ENCODE results near the gene RECQL5.
A peak's percentile ranks its signal among the peaks of the same experiment; 100 is the strongest.

RECQL5 gene

GRCh38 chr17:75688209-75688825 lies 21.4 kb upstream of the RECQL5 start:
- DNase-seq (ENCODE audit: low spot score) (no peak), FAIRE-seq (no peak)

GRCh38 chr17:75685499-75685898 lies 18.5 kb upstream of the RECQL5 start:
- DNase-seq (ENCODE audit: low spot score): no peak
- no peak for FAIRE-seq

- DNase-seq (ENCODE audit: low spot score) (no peak), FAIRE-seq (no peak)
These were observed 18.0 kb upstream of the RECQL5 start for GRCh38 chr17:75684924-75685323.

DNA sequence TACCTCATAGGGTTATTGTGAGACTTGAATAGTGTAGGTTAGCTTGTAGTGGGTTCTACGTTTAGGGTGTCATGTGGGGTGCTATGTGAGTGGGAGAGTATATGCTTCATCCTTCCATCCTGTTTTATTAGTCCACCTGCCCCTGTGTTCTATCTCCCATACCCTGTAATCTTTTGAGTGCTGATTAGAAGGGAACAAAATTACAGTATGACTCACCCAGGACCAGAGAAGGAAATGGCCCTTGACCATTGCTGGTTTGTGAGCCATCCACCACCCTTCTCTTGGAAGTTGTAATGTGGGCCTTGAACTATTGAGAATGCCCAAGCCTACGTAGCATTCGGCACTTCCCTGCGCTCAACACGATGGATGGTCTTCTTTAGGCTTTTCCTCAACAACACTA lies 17.3 kb upstream of the RECQL5 start:
- no peak for DNase-seq (ENCODE audit: low spot score)
- FAIRE-seq: no peak

DNA sequence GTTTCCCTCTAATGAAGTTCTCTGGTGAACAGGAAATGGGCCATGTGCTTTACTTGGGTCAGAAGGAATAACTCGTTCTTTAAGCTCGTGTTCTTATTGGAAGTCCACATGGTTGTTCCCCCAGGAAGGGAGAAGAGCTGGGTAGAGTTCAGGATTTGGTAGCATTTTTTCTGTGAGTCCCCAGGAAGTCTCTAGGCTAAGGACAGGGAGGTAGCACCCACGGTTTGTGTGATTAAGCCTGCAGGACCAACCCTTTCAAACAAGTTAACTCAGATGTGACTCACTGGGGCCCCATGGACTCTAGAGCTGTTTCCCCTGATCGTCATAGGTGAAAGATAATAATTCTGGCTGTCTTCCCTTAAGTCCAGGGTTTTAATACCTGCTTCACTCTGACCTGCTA lies 16.6 kb upstream of the RECQL5 start:
- FAIRE-seq (peak; percentile 84), DNase-seq (ENCODE audit: low spot score) (peak; percentile 81)

GRCh38 chr17:75681289-75681688 lies 14.3 kb upstream of the RECQL5 start:
- DNase-seq (ENCODE audit: low spot score): peak; percentile 49
- no peak for FAIRE-seq

GRCh38 chr17:75680431-75680830 lies 13.5 kb upstream of the RECQL5 start:
- FAIRE-seq (no peak), DNase-seq (ENCODE audit: low spot score) (no peak)

- FAIRE-seq: no peak
These were observed 12.8 kb upstream of the RECQL5 start for GRCh38 chr17:75679706-75680211.

DNA sequence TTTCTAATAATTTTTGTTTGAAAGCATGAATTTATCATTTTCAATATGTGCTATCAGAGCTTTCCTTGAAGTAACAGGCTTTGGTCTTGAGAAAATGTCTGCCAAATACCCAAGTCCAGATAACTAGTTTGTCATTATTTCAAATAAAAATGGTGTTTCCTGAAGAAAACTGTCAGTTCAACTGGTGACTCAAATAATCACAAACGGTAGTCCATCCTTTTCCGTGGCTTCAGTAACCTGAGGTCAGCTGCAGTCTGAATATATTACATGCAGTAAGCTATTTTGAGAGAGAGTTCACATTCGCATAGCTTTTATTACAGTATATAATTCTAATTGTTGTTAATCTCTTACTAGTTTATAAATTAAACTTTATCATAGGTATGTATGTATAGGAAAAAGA lies 9.5 kb upstream of the RECQL5 start:
- FAIRE-seq: no peak
- no peak for DNase-seq (ENCODE audit: low spot score)

More at GRCh38 chr17:75679706-75680211, 12.8 kb upstream of the RECQL5 start:
- DNase-seq (ENCODE audit: low spot score): no peak

- no peak for DNase-seq (ENCODE audit: low spot score)
- no peak for FAIRE-seq
These were observed 6.5 kb upstream of the RECQL5 start for GRCh38 chr17:75673487-75673886.

DNA sequence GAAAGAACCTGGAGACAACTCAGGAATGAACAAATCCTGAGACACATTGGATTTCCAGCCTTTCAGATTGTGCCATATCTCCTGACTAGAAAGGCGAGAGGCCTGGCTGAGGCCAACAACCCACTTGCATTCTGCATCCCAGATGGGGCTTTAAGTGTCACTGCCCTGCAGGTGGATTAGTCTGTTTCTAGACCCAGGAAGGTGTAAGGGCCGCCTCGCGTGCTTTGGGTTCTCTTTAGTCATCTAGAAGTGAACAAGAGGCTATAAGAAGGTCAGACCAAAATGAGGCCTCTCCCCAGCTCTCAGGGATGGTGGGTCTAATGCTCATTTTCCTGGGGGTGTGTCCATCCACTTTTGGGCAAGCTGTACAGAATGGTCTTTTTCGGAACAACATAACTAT lies 5.1 kb upstream of the RECQL5 start:
- DNase-seq (ENCODE audit: low spot score) (no peak), FAIRE-seq (no peak)

- FAIRE-seq (no peak), DNase-seq (ENCODE audit: low spot score) (no peak)
These were observed 3.9 kb upstream of the RECQL5 start for GRCh38 chr17:75670868-75671267.

DNA sequence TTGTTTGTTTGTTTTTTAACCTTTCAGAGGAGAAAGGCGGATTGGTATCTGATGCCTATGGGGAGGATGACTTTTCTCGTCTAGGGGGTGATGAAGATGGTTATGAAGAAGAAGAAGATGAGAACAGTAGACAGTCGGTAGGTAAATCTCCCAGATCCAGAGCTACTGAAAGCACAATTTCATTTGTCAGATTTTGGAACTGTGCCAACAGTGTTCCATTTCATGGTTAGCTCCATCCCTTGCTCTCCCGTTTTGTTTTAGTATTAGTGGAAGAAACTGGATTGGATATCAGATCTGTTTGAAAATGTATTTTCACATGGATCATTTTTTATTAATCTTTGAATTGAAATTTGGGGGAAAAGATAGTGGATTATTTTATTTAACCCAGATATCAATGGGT lies 1.5 kb upstream of the RECQL5 start:
- FAIRE-seq (no peak), DNase-seq (ENCODE audit: low spot score) (no peak)

DNA sequence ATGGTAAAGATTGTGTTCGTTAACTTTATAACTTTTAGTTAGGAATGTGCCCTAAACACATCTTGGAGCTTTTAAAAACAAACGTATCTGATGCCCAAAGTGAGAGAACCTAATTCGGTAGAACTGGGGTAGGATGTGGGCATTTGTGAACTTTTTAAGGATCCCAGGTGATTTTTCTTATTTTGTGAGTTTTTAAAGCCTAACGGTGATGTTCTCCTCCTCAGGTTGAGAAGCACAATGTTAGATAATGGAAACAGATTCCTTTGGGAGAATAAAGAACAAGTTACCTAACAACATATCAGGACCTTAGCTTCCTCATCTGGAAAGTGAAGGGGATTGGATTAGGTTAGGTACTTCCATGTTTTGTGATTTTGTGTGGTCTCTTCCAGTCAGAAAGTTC lies 871 bp upstream of the RECQL5 start:
- FAIRE-seq: no peak
- no peak for DNase-seq (ENCODE audit: low spot score)

GRCh38 chr17:75665981-75666380 lies 973 bp downstream of the RECQL5 start:
- FAIRE-seq (no peak), DNase-seq (ENCODE audit: low spot score) (no peak)

DNA sequence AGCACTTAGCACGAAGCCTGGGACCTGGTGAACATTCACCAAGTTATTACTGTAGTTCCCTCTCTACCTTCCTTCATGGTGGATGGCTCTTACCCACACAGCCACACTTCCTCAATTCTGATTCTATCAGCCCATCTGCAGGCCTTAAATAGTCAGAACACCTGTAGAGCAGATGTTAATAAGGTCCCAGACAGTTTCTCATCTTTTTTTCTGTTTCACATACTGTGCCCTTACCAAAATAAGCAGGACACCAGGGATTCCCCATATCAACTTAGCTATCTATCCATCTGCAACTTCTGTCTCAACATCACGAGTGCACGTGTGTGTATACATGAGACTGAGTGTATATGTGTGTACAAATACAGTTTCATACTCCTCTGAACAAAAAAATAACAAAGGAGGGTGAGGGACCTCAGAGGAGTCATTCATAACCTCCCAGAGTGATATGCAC lies 2.8 kb downstream of the RECQL5 start:
- FAIRE-seq (no peak), DNase-seq (ENCODE audit: low spot score) (no peak)

DNA sequence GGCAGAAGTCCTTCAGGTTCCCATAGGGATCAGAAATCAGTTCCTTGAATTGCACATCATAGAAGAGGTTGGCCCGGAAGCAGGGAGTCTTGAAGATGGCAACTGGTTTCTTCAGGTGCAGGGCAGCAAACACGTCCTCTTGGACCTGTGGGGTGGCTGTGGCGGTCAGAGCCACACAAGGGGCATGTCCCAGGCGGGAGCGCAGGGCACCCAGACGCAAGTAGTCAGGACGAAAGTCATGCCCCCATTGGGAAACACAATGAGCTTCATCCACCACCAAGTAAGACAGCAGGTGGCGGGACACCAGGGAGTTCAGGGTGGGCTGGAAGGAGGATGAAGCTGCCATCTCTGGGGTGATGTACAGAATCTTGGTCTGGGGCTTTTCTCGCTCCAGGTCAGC lies 4.4 kb downstream of the RECQL5 start:
- DNase-seq (ENCODE audit: low spot score): no peak
- no peak for FAIRE-seq

- DNase-seq (ENCODE audit: low spot score): no peak
- no peak for FAIRE-seq
These were observed 5.4 kb downstream of the RECQL5 start for GRCh38 chr17:75661531-75661930.

GRCh38 chr17:75658237-75658636 lies 8.7 kb downstream of the RECQL5 start:
- no peak for DNase-seq (ENCODE audit: low spot score)
- no peak for FAIRE-seq

GRCh38 chr17:75654176-75654575 lies 12.8 kb downstream of the RECQL5 start:
- DNase-seq (ENCODE audit: low spot score) (no peak), FAIRE-seq (no peak)

GRCh38 chr17:75652934-75653549 lies 13.9 kb downstream of the RECQL5 start:
- DNase-seq (ENCODE audit: low spot score) (peak; percentile 23), FAIRE-seq (no peak)

GRCh38 chr17:75652341-75652740 lies 14.6 kb downstream of the RECQL5 start:
- FAIRE-seq (no peak), DNase-seq (ENCODE audit: low spot score) (no peak)

DNA sequence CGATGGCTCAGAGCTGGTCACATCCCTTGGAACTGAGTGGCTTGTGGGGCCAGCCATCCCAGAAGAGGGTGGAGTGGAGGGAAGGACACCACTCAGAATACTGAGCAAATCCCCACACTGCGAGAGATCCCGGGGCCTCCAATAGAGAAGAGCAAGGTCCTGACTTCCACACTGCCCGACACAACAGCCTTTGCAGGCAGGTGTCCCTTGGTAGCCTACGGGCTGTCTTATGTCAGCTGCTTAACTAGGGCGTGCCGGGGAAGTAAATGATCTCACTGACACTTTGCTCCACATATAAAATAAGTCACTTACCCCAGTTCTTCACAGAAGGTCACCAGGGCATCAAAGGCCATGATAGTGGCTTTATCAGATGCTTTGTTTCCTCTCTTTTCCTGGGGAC lies 16.1 kb downstream of the RECQL5 start:
- no peak for FAIRE-seq
- no peak for DNase-seq (ENCODE audit: low spot score)
